HepG2 (cell line): ENCODE results near the gene ICAM5. TPM values are rescaled to one million over a fixed set of nuclear protein-coding genes. Genes with fewer than 3 reads are reported as not detected.

Source experiments
- AHDC1 ChIP-seq: sonication (generic); formaldehyde crosslinking; IDR thresholded peaks from 2 replicates; pipeline ENCODE4 v1.5.1; 2020; ENCODE audit warnings: mild to moderate bottlenecking, missing genetic modification reagents, borderline replicate concordance
- HIC2 ChIP-seq: sonication (generic); formaldehyde crosslinking; IDR thresholded peaks from 2 replicates; pipeline ENCODE4 v1.9.0; 2022; ENCODE audit warnings: low read depth, missing genetic modification reagents
- IRF2 ChIP-seq: IDR thresholded peaks from 2 replicates; pipeline ENCODE4 v1.6.1; 2018; ENCODE audit warnings: missing genetic modification reagents, missing compliant biosample characterization
- KLF15 ChIP-seq: sonication (generic); formaldehyde crosslinking; IDR thresholded peaks from 2 replicates; pipeline ENCODE4 v1.8.1; 2023; ENCODE audit warnings: borderline replicate concordance, mild to moderate bottlenecking, inconsistent platforms, missing genetic modification reagents, mixed read lengths
- MED13 ChIP-seq: sonication (generic); formaldehyde crosslinking; IDR thresholded peaks from 2 replicates; pipeline ENCODE4 v1.5.0; 2020; ENCODE audit warnings: missing genetic modification reagents
- MTA1 ChIP-seq: sonication (generic); formaldehyde crosslinking; IDR thresholded peaks from 2 replicates; pipeline ENCODE4 v1.4.0; 2020; ENCODE audit warnings: missing genetic modification reagents, mild to moderate bottlenecking, borderline replicate concordance
- RARG ChIP-seq: sonication (generic); formaldehyde crosslinking; IDR thresholded peaks from 2 replicates; pipeline ENCODE4 v1.4.0; 2020; ENCODE audit warnings: low read depth, mild to moderate bottlenecking, missing genetic modification reagents
- RERE ChIP-seq: IDR thresholded peaks from 2 replicates; pipeline ENCODE4 v1.6.1; 2016; ENCODE audit warnings: low read depth, missing genetic modification reagents, missing compliant biosample characterization
- SIX1 ChIP-seq: sonication (generic); formaldehyde crosslinking; IDR thresholded peaks from 2 replicates; pipeline ENCODE4 v1.4.0; 2020; ENCODE audit warnings: missing genetic modification reagents, borderline replicate concordance
- SOX6 ChIP-seq, 2 experiments: fragments of 450-650 bp in 1 of 2; sonication (generic) in 1 of 2; formaldehyde crosslinking in 1 of 2; IDR thresholded peaks; 2 replicates each; pipeline versions ENCODE4 v1.4.0 to v1.6.1; 2017 to 2020; ENCODE audit warnings: antibody characterized with exemption in 1 of 2, mild to moderate bottlenecking in 1 of 2, missing genetic modification reagents in 1 of 2
- XBP1 ChIP-seq: sonication (generic); formaldehyde crosslinking; IDR thresholded peaks from 2 replicates; pipeline ENCODE4 v1.5.0; 2020; ENCODE audit warnings: missing genetic modification reagents
- ZNF136 ChIP-seq: sonication (generic); formaldehyde crosslinking; IDR thresholded peaks from 2 replicates; pipeline ENCODE4 v1.8.1; 2022; ENCODE audit warnings: low read depth, mild to moderate bottlenecking, moderate library complexity, missing genetic modification reagents
- ZNF18 ChIP-seq: sonication (generic); formaldehyde crosslinking; IDR thresholded peaks from 2 replicates; pipeline ENCODE4 v1.8.0; 2022; ENCODE audit warnings: mild to moderate bottlenecking, missing genetic modification reagents; ENCODE audit not compliant: insufficient replicate concordance
- polyA plus RNA-seq, 8 experiments: library from polyadenylated mRNA; depleted of rRNA in 3 of 8; stranded (reverse) in 7 of 8; unstranded in 1 of 8; fragments of >200 nt; fragmentation: Illumina TruSeq in 4 of 8; extraction: Trizol in 4 of 8; gene quantifications; 2 replicates each; pipeline versions ENCODE4 v1.2.1 to v1.2.3, GENCODE V29; 2011 to 2016; ENCODE audit warnings: low read depth in 4 of 8, missing spikeins in 1 of 8, mixed read lengths in 1 of 8; ENCODE audit not compliant: insufficient read depth in 1 of 8
- total RNA-seq, 5 experiments: library from RNA; depleted of rRNA; stranded (reverse); fragments of >200 nt; fragmentation: Illumina TruSeq; extraction: Trizol; gene quantifications; 2 replicates each; pipeline ENCODE4 v1.2.3, GENCODE V29; 2016; ENCODE audit warnings: low read depth in 1 of 5

ICAM5 gene
- total and polyA plus RNA-seq, 2 of the 13 experiments (the other 11 are each of a cell fraction or from before 2014, with no cell fraction given): 0.46 to 1.6 TPM

- no peak for TF ChIP-seq RERE
- peak; percentile 37 for TF ChIP-seq IRF2 (CRISPR knock-in tag)
- no peak for TF ChIP-seq XBP1 (CRISPR knock-in tag)
- no peak for TF ChIP-seq SOX6 (IDR thresholded peaks at IDR 0.05)
- TF ChIP-seq SOX6 (CRISPR knock-in tag; IDR thresholded peaks at IDR 0.05): peak; percentile 60
- TF ChIP-seq MED13 (CRISPR knock-in tag): no peak
- 0 out of 2 replicates have a peak, but pooled peaks have one; percentile 8 for TF ChIP-seq ZNF136
- peak; percentile 34; the same call in 1 of the 2 replicates for TF ChIP-seq MTA1 (CRISPR knock-in tag)
- 0 out of 2 replicates have a peak, but pooled peaks have one; percentile 55 for TF ChIP-seq HIC2 (CRISPR knock-in tag)
- no peak for TF ChIP-seq SIX1
- TF ChIP-seq ZNF18 (CRISPR knock-in tag): no peak
- no peak for TF ChIP-seq RARG (CRISPR knock-in tag)
- TF ChIP-seq KLF15: no peak
- 0 out of 2 replicates have a peak, but pooled peaks have one; percentile 14 for TF ChIP-seq AHDC1 (CRISPR knock-in tag)
Observed at GRCh38 chr19:10334588-10335351, 45.0 kb downstream of the ICAM5 start (continued).
